GM18498 (cell line): ENCODE results near the gene TDRD5.

Source experiments
- ATAC-seq: cut with Tn5 transposase; IDR thresholded peaks from one replicate; pipeline ENCODE4 v1.9.1; 2021; ENCODE audit warnings: mild to moderate bottlenecking, moderate library complexity; ENCODE audit not compliant: unreplicated experiment

Gene TDRD5, protein sequence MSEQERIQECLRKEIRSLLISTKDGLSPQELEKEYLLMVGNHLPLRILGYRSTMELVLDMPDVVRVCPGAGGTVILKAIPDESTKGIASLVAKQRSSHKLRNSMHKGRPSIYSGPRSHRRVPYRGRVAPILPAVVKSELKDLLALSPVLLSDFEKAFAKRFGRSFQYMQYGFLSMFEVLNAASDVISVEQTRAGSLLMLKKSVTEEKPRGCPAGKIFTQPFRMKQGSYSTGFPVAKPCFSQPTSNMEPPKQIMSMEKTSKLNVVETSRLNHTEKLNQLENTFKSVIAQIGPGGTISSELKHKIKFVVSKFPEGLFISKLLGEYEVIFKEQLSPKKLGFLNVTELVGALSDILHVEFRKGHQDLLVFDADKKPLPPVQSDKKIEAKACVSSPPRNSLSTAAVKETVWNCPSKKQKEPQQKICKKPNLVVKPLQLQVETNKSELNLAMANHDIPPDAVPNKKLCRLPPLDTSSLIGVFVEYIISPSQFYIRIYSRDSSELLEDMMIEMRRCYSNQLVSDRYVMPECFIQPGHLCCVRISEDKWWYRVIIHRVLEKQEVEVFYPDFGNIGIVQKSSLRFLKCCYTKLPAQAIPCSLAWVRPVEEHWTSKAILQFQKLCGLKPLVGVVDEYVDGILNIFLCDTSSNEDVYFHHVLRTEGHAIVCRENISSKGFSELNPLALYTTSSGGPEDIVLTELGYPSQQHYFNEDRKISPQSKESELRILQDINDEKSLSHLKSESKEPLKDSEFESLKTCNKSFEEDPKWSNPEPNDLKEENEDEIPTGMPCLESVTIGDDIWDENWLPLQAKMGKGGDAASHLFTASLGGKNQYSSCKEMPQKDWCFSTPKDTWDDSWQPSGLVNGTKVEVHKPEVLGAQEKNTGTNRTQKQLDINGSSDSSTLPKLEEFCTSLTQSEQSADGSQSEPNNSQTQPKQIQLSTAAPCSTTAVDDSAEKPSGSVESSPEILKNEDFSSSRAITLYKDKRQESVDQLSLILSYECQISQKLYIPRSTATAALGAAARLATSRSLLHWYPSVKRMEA

DNA sequence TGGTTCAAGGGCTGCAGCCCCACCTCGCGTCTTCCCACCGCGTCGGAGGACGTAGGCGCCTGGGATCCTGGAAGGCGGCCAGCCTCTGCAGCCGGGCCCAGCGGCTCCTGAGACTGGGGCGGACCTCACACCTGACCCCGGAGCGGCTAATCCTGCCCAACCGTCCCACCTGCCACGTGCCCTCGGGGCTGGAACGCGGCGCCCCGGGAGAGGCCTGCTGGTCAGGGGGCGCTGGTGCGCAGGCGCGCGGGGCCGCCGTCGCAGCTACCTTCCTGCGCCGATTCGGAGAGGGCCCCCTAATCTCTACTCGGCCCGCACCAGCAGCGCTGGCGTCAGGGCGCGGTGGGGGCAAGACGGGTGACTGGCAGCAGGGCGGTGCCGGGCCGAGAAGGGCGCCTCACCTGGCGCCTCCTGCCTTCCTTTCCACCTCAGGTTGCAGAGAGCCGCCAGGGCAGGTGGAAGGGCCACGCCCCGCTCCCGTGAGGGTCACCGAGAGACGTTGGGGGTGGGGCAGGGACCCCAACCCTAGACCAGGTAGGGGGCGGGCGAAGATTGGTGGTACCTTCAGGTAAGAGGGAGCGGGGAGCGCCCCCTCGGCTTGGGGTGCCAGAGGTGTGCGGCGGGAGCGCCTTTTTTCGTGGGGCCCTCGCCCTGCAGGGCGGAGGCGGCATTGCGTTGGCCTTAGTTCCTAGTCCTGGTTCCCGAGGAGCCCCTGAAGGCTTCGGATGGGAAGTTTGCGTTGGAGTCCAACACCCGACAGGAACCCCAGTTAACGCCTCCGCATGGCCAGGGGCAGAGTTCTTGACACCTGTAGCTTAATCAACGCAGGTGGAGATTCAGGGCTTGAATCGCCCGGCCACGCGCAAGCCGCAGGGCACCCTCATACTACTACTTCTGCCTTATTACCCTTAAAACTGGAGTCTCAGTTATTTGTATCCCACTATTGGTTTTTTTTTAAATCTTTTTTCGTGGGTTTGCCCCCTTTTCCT, at the start of gene TDRD5:
TSS of gene TDRD5 (plus strand) at position 241 of the 989 bp plus-strand sequence. CDS start 784 bp downstream, outside the sequence.
- no peak for ATAC-seq

DNA sequence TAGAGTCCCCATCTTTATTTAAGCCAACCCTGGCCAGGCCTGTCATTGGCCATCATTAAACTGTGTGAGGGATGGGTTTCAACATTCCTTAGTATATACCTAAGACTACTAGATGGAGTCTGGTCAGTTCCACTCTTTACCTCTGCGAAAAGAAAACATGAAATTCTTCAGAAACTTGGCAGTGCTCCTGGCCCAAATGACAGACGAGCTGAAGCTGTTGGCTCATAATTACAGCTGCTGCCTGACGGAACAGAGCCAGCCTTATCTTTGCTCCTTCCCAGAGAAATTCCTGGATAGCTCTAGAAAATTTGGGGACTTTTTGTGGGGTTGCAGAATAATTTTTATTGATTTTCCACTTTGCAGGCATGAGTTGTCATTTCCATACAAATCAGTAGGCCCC, 46.3 kb upstream of the TDRD5 start:
- no peak for ATAC-seq

DNA sequence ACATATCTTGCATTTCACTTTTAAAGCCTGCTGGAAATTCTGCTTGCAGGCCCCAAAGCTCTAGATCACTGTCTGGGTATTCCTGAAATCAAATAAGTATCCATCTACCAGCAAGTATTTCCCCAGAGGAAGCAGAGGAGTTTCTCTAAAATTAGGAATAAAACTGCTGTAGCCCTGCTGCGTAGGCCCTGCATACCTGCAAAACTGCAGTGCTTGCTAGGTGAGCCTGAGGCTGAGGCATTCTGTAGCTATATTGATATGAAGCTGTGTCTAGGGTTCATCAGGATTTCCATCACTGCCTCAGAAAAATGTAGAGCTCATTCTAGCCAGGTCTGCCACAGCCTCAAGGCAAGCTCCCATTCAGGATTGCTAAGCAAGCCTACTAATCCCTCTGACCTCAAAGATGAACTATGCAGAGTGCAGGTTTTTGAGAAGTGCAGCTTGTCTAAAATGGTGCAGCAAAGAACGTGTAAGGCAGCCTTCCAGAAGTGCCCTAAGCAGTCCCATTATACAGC, 44.6 kb upstream of the TDRD5 start:
- no peak for ATAC-seq

DNA sequence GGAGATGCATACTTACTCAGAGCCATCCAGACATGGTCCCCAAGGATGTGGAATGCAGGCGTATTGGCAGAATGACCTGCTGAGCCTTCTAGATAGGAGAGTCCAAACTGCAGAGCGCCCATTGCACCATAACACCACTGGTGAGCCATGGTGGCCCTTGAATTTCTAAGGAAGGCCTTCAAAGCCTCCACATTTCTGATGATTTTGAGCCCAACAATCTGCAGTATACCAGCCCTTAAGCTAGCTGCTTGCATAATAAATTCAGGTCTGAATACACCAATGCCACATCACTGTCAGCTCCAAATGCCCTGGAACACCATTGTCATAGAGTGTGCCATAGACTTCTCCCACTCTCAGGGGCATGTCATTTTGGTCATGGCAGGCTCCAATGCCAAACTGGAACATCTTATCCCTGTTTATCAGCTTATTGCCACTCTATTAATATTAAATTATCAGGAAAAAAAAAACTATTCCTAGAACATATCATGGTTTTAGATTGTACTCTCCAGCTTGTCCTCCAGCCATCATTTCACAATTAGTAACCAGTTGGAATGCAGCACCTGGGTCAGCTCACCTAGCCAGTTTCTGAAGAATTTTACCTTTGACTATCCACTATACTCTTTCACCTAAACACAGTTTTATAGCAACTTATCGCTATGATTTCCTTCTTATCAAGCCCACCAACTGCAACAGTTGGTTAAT, 42.8 kb upstream of the TDRD5 start:
- no peak for ATAC-seq

DNA sequence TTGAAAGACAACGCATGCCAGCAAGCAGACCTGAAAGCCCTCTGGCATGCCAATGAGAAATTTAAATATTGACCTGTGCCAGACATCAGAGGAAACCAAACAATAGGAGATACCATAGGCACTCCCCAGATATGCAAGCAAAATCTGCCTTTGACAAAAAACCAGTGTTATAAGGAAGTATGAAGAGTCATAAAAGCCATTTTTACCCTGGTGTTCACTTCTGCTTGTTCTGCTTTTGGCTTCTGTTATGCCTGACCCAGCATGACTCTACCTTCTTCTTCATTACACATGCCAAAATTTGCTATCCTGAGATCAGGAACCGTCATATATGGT, 42.3 kb upstream of the TDRD5 start:
- ATAC-seq = no peak

DNA sequence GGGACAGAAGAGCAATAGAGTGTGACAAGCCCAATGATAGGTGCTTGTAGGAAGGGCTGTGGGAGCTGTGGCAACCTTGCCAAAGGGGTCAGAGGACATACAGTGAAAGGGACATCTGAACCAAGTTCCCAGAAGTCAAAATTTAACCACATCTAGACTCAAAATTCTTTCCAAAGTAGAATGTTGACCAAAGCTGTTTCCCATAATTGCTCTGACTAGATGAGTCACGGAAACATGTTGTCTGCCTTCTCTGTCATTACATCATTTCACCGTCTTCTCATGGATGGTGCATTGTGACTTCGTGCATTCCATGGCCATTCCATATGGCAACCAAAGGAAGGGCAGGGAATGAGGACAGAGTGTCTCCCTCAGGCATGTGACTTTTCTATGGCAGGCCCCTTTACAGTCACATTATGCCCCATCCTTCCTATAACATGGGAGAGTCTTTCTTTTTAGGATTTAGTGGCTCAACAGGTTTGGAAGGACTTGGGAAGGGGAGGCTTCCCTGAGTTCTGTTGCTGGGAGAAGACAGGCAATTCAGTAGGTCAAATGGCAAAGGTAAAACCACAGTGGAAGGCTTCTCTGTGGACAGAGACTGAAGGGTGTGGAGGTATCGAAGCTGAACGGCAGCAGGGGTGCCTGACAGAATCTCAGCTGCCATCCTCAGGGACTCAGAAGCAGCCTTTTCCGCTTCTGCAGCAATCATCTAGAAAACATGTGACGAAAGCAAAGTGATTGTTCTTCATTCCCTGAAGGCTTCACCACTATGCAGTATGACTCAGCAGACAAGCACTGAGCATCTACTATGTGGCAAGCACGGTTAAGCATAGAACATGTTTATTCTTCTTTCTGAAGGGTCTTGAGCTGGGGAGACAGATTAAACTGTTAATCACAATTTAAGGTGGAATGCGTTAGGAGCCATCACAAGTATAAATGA, 40.6 kb upstream of the TDRD5 start:
- no peak for ATAC-seq

DNA sequence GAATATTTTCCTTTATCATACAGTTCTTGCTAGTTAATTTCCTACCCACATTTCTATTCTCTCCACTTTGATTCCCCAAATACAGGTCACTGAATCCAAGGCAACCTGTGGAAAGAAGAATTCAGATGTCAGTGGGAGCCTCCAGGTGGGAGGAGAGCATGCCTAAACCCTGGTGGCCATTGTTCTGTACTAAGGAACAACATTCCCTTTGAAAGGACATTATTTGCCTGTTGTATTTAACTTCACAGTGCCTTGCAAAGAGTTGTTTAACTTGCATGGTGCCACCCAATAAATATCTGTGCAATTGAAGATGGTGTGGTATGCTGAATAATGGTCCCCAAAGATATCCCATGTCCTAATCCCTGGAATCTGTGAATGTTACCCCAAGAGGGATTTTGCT, 37.2 kb upstream of the TDRD5 start:
- ATAC-seq = no peak

DNA sequence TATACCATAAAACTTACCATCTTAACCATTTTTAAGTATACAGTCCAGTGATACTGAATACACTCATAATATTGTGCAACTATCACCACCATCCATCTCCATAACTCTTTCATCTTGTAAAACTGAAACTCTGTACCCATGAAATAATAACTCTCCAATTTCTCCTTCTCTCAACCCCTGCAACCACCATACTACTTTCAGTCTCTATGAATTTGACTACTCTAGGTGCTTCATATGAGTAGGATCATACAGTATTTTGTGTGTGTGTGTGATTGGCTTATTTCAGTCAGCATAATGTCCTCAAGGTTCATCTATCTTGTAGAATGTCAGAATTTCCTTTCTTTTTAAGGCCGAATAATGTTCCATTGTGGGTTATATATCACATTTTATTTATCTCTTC, 33.6 kb upstream of the TDRD5 start:
- no peak for ATAC-seq

DNA sequence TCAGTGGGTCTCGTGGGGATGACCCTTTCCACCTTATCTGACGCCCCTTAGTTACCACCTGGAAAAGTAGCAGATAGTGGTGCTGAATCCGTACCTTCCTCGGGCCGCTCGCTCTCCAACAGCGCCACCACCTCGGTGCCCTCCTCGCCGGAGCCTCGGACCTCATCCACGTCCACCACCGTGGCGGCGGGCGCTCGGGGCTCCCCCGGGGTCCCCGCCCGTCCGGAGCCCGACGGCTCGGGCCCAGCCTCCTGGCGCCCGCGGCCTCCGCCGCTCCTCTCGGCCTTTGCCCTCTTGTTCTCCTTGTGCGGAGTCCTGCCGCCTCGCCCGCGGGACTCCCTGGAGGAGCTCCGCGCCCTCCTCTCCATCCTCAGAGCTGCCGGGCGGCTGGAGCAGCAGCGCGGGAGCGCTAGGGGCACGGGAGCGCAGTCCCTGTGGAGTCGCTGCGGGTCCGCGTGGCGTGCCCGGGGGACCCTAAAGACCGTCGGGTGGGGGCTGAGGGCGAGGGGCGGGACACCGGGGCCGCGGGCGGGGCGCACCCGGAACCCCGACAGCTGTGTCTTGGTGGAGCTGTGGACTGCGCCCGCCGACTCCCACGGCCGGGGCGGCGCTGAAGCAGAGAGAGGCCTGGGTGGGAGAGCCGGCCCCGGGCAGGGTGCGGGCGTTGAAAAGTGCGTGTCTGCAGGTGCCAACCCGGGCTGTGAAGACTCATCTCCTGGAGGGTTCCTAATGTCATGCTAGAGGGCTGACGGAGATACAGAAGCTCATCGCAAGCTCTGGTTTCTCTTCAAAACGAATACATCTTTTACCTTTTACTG, 15.9 kb upstream of the TDRD5 start, which contains the start of gene NPHS2:
TSS of gene NPHS2 (minus strand) at position 452 of the 818 bp plus-strand sequence. CDS start at position 368, 84 bp downstream.
- no peak for ATAC-seq

DNA sequence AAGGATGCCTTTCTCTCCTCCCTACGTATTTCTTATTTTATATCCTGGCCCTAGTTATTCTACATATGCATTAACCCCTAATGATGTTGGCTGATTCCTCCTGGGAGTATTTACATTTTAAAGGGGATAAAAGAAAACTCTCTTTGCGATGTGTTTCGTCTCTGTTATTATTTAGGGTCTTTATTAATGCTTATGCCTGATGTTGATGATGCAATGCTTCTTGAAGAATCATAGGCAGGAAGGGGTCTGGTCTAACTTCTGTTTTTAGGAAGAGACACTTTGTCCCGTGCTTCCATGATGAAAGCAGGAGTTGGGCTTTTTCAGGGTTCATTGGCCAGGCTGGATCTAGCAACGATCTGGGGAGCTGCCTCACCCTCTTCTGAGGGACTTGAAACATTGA, 15.1 kb upstream of the TDRD5 start:
- ATAC-seq = no peak

DNA sequence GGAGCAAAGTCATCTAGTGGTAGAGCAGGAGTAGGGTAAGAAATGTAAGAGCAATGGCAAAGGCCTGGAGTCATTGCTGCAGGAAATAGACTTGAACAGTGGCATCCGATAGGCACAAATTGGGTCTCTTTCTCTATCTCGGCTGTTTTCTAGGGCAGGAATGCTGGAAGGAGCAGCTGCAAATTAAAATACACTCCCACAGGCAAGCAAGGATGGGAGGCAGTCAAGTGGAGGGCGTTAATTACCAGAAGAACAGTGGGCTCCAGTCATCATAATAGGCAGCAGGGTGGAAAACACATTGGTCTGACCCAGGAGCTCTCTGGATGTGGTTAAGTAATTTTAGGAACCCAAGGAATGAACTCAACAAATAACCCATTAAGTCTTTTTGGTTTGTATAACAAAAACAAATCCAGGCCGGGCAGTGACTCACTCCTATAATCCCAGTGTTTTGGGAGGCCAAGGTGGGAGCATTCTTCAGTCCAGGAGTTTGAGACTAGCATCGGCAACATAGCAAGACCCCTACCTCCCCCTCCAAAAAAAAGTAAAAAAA, 7.8 kb upstream of the TDRD5 start:
- ATAC-seq = no peak

DNA sequence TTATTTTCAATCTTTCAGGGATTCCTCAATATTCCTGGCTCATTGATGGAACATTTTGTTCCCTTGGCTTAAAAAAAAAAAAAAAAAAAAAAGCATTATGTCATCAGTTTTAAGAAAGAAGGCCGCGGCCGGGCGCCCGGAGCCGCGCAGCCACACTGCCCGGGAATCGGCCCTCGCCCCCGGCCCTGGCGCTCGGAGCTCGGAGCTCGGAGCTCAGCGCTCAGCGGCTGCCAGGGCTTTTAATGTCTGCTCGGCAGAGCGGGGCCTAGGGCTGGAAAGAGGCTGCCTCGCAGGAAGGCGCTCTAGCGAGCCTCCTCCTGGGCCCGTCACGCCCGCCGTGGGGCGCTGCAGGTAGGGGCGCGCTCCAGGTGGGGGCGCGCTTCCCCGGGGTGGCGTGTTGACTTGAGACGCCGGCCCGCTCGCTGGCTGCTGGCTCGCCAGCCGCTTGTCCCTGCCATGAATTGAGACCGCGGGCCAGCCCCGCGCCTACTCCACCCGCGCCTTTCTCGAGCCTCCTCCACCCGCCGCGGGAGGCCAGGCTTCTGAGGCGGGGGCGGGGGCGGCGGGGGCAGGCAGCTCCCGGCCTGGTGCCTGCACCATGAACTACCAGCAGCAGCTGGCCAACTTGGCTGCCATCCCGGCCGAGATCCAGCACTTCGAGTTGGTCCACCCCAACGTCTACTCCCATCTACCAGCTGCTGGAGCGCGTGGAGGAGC, 5.4 kb upstream of the TDRD5 start:
- no peak for ATAC-seq

DNA sequence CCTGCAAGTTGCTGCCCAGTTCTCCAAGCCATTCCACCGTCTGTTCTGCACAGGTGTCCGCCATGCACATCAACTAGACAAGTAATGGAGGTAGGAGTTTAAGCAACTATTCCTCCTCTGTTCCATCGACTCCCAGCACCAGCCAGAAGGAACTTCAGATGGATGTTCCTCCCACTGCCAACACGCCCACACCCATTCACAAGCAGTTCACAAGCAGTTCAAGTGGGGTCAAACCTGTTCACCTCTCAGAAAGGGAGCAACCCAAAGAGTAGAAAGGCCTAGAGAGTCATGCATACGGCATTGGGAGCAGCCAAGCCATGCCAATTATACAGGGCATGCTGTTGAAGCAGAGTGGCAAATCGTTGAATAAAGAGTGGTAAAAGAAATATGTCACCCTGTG, 4.3 kb upstream of the TDRD5 start:
- ATAC-seq = no peak

DNA sequence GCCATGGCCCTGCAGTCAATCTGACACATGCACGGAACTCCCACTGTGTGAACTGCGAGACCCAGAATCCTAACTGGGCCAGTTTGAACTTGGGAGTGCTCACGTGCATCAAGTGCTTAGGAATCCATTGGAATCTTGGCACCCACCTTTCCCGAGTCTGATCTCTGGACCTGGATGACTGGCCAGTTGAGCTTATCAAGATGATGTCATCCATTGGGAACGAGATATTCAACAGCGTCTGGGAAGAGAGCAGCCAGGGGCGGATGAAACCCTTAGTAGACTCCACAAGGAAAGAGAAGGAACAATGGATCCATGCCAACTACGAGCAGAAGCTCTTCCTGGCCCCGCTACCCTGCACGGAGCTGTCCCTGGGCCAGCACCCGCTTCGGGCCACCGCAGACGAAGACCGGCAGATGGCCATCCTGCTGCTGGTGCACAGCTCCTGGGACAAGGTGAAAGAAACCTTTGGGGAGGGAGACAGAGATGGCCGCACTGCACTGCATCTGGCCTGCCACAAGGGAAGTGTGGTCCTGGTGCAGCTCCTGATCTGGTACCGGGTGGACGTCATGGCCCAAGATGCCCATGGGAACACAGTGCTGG, 3.1 kb upstream of the TDRD5 start:
- no peak for ATAC-seq

DNA sequence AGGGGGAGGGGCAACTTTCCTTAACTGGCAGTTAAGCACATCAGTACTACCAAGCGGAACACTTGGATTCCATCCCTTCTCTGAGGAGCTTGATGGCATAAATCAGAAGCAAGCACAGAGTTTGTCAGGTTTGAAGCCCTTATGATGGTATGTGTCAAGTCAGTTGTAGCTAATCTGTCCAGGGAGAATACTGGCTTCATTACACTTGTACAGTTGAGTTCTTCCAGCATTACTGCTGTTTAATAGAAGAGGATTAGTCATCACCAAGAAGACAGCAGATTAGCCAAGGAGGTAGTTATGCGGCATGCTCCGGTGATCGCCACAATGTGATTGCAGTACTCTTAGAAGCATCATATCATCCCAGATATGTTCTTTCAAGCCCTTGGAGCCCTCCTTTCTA, 2.1 kb upstream of the TDRD5 start:
- no peak for ATAC-seq

DNA sequence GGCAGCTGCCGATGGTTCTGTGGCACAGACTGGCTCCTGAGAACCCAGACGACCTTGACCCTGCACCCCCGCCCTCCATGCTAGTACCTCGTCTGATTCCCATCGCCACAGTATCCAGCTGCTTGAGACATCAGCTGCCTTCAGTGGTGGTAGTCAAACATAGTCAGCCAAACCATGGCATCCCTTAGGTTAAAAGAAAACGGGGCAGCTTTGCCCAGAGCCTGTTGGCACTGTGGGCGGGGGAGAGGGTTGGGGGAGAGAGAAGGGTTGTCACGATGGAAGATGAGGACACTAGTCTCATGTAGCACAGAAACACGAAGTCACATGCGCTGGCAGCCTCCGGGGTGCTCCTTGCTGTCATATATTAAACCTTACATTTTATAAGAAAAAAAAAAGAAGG, 961 bp upstream of the TDRD5 start:
- ATAC-seq = no peak

DNA sequence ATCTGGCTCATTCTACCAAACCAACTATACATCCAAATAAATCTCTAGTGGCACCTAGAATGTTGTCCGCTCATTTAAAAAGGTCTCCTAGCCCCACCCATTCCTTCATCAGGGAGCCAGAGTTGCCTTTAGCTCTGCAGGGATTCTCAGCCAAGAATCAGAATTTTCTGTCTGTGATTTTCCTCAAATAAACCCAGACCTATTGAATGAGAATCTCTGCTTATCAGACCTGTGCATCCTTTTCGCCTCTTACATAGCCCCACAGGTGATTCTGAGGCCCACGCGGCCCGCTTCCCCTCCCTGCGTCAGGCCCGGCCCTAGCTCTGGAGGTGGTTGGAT, 410 bp upstream of the TDRD5 start:
- ATAC-seq = no peak
